Activated CD8-positive, alpha-beta memory T cell treated with anti-CD3 and anti-CD28 coated beads for 48 hours (primary cell): Measurements from ENCODE around the gene SLC7A1.

Source experiments
- DNase-seq, 3 experiments: peaks; one replicate each; pipeline ENCODE4 v3.0.0-alpha.2; 2020; ENCODE audit warnings: low read depth in 2 of 3, low spot score in 2 of 3

Gene SLC7A1

GRCh38 chr13:29491248-29491647 is 104.2 kb downstream of the SLC7A1 start:
- DNase-seq = no peak

- DNase-seq = no peak
Observed at GRCh38 chr13:29490561-29490885, 105.0 kb downstream of the SLC7A1 start.

- DNase-seq = no peak
Observed at GRCh38 chr13:29489650-29490560, 105.6 kb downstream of the SLC7A1 start.

- no peak for DNase-seq
Observed at GRCh38 chr13:29487466-29488454, 107.7 kb downstream of the SLC7A1 start.

GRCh38 chr13:29486551-29486950 is 108.9 kb downstream of the SLC7A1 start:
- DNase-seq = no peak

- no peak for DNase-seq
Observed at GRCh38 chr13:29484796-29485195, 110.7 kb downstream of the SLC7A1 start.

GRCh38 chr13:29484236-29484635 is 111.3 kb downstream of the SLC7A1 start:
- no peak for DNase-seq

GRCh38 chr13:29483623-29484022 is 111.9 kb downstream of the SLC7A1 start:
- no peak for DNase-seq

GRCh38 chr13:29483211-29483610 is 112.3 kb downstream of the SLC7A1 start:
- DNase-seq = no peak

- no peak for DNase-seq
Observed at GRCh38 chr13:29482504-29482903, 113.0 kb downstream of the SLC7A1 start.

GRCh38 chr13:29481603-29482002 is 113.9 kb downstream of the SLC7A1 start:
- DNase-seq = no peak

- no peak for DNase-seq
Observed at GRCh38 chr13:29480893-29481525, 114.5 kb downstream of the SLC7A1 start.

- no peak for DNase-seq
Observed at GRCh38 chr13:29479716-29480492, 115.6 kb downstream of the SLC7A1 start.

- no peak for DNase-seq
Observed at GRCh38 chr13:29476046-29476445, 119.4 kb downstream of the SLC7A1 start.

- DNase-seq = no peak
Observed at GRCh38 chr13:29474991-29475390, 120.5 kb downstream of the SLC7A1 start.

- no peak for DNase-seq
Observed at GRCh38 chr13:29473166-29473565, 122.3 kb downstream of the SLC7A1 start.

- DNase-seq = peak in 2 of 3 experiments; percentile 13 to 18
Observed at GRCh38 chr13:29472332-29472961, 123.0 kb downstream of the SLC7A1 start.

- DNase-seq = no peak
Observed at GRCh38 chr13:29471551-29471950, 123.9 kb downstream of the SLC7A1 start.

- DNase-seq = no peak
Observed at GRCh38 chr13:29465741-29466293, 129.7 kb downstream of the SLC7A1 start.
